HG03565 (cell line): ENCODE data around the gene TBC1D3.
"Not testable (repeated sequence)": the region's sequence is repeated elsewhere in the genome, so short reads cannot be mapped to it uniquely, and the experiment has no call there.

Experiments used
- ATAC-seq: cut with Tn5 transposase; IDR thresholded peaks from one replicate; pipeline ENCODE4 v1.9.1; 2021; ENCODE audit warnings: mild to moderate bottlenecking, moderate library complexity; ENCODE audit not compliant: unreplicated experiment

Gene TBC1D3

GRCh38 chr17:38192455-38192854 is at the start of gene TBC1D3:
TSS of gene TBC1D3 (minus strand) at chr17:38192555. CDS start at chr17:38191029, 1,526 bp downstream.
- not testable (repeated sequence) for ATAC-seq

- ATAC-seq = not testable (repeated sequence)
Measured at GRCh38 chr17:38232790-38233189, 40.4 kb upstream of the TBC1D3 start.

- not testable (repeated sequence) for ATAC-seq
Measured at GRCh38 chr17:38225844-38226495, 33.6 kb upstream of the TBC1D3 start.

GRCh38 chr17:38220867-38221266 is 28.5 kb upstream of the TBC1D3 start:
- not testable (repeated sequence) for ATAC-seq

- ATAC-seq = not testable (repeated sequence)
Measured at GRCh38 chr17:38200271-38200670, 7.9 kb upstream of the TBC1D3 start.

GRCh38 chr17:38134860-38135259 is 57.5 kb downstream of the TBC1D3 start:
- ATAC-seq = not testable (repeated sequence)
